Keratinocyte (primary cell): Measurements from ENCODE around the gene HMCN1. TPM values are rescaled to one million over a fixed set of nuclear protein-coding genes. Genes with fewer than 3 reads are reported as not detected.

Experiments used
- DNase-seq: peaks from one replicate; pipeline ENCODE4 v3.0.0-alpha.2; 2011; ENCODE audit warnings: low read depth, missing footprints, low spot score
- FAIRE-seq: peaks from 2 replicates; lab custom pipeline; 2011; peaks lifted over from hg19 to GRCh38; lab: Jason Lieb, UNC
- H2AFZ ChIP-seq: 2 replicates; pipeline ENCODE4 v1.6.0; 2012; ENCODE audit warnings: low read length, control low read depth, inconsistent platforms; ENCODE audit not compliant: control insufficient read depth
- H3K27ac ChIP-seq: 2 replicates; pipeline ENCODE4 v1.5.1; 2011; ENCODE audit warnings: low read length; ENCODE audit not compliant: control insufficient read depth, insufficient read depth
- H3K27me3 ChIP-seq: 3 replicates; pipeline ENCODE4 v1.6.0; 2011; ENCODE audit warnings: low read length; ENCODE audit not compliant: control insufficient read depth, insufficient read depth; ENCODE audit errors: extremely low read depth
- H3K36me3 ChIP-seq, 2 experiments: 2 replicates in 1 of 2; 3 replicates in 1 of 2; pipeline ENCODE4 v1.5.1; 2011; ENCODE audit warnings: low read length in 2 of 2, mild to moderate bottlenecking in 1 of 2; ENCODE audit not compliant: control insufficient read depth in 2 of 2, insufficient read depth in 2 of 2; ENCODE audit errors: extremely low read depth in 1 of 2
- H3K4me1 ChIP-seq: 3 replicates; pipeline ENCODE4 v1.5.1; 2011; ENCODE audit warnings: low read length; ENCODE audit not compliant: control insufficient read depth, insufficient read depth; ENCODE audit errors: extremely low read depth
- H3K4me2 ChIP-seq: 3 replicates; pipeline ENCODE4 v1.6.0; 2011; ENCODE audit warnings: low read depth, low read length; ENCODE audit not compliant: control insufficient read depth, insufficient read depth; ENCODE audit errors: extremely low read depth
- H3K4me3 ChIP-seq, 3 experiments: fragments of 200-600 bp in 1 of 3; sonication (generic) in 1 of 3; 2 replicates in 2 of 3; 3 replicates in 1 of 3; pipeline ENCODE4 v1.5.1; 2011 to 2016; ENCODE audit warnings: low read length in 3 of 3, mild to moderate bottlenecking in 3 of 3, control low read depth in 2 of 3, inconsistent platforms in 1 of 3, low read depth in 1 of 3, mixed read lengths in 1 of 3, mixed run types in 1 of 3, moderate library complexity in 1 of 3; ENCODE audit not compliant: control insufficient read depth in 2 of 3, insufficient read depth in 2 of 3; ENCODE audit errors: extremely low read depth in 1 of 3
- H3K79me2 ChIP-seq: 2 replicates; pipeline ENCODE4 v1.6.0; 2012; ENCODE audit warnings: low read length; ENCODE audit not compliant: control insufficient read depth, insufficient read depth
- H3K9ac ChIP-seq: 3 replicates; pipeline ENCODE4 v1.6.0; 2011; ENCODE audit warnings: low read length; ENCODE audit not compliant: control insufficient read depth, insufficient read depth; ENCODE audit errors: extremely low read depth
- H3K9me1 ChIP-seq: 3 replicates; pipeline ENCODE4 v1.6.0; 2011; ENCODE audit warnings: low read length; ENCODE audit not compliant: control insufficient read depth, insufficient read depth; ENCODE audit errors: extremely low read depth
- H3K9me3 ChIP-seq: 2 replicates; pipeline ENCODE4 v1.5.1; 2012; ENCODE audit warnings: low read depth, low read length; ENCODE audit not compliant: control insufficient read depth
- H4K20me1 ChIP-seq: 3 replicates; pipeline ENCODE4 v1.6.0; 2011; ENCODE audit warnings: low read length; ENCODE audit not compliant: control insufficient read depth, insufficient read depth; ENCODE audit errors: extremely low read depth
- EZH2 ChIP-seq: IDR thresholded peaks from one replicate; pipeline ENCODE4 v1.6.1; 2012; ENCODE audit warnings: inconsistent platforms, mild to moderate bottlenecking, low read length, moderate library complexity
- dilution Hi-C: fragments of 300-500 bp; cut with MboI; formaldehyde crosslinking; loops from one replicate; pipeline ENCODE4 v1.7.0; 2020; ENCODE audit warnings: low sequenced_read_pairs; ENCODE audit not compliant: extremely low pct_ligation_motif_present
- polyA plus RNA-seq, 5 experiments: library from polyadenylated mRNA; depleted of rRNA in 3 of 5; stranded (reverse) in 3 of 5; stranded (forward) in 1 of 5; unstranded in 1 of 5; fragments of >200 nt; gene quantifications; 1 replicate in 1 of 5; 2 replicates in 3 of 5; 3 replicates in 1 of 5; pipeline versions ENCODE4 v1.2.1 to v1.2.3, GENCODE V29; 2011 to 2012; ENCODE audit warnings: missing spikeins in 2 of 5, low read depth in 1 of 5, low replicate concordance in 1 of 5
- TF ChIP-seq, protein P1 (sequence below), 3 experiments: IDR thresholded peaks in 1 of 3; conservative IDR thresholded peaks in 1 of 3; optimal IDR thresholded peaks in 1 of 3; 2 replicates in 2 of 3; 3 replicates in 1 of 3; pipeline versions ENCODE3 to v1.5.1; 2011; ENCODE audit warnings: low read length in 3 of 3, mild to moderate bottlenecking in 3 of 3, moderate library complexity in 2 of 3, control low read depth in 1 of 3, inconsistent platforms in 1 of 3; ENCODE audit not compliant: insufficient read depth in 2 of 3; ENCODE audit errors: extremely low read depth in 1 of 3

Gene HMCN1
- polyA plus RNA-seq, 1 donor (not counting 4 experiments of a cell fraction or from before 2014, with no cell fraction given) = 1.8 TPM

DNA sequence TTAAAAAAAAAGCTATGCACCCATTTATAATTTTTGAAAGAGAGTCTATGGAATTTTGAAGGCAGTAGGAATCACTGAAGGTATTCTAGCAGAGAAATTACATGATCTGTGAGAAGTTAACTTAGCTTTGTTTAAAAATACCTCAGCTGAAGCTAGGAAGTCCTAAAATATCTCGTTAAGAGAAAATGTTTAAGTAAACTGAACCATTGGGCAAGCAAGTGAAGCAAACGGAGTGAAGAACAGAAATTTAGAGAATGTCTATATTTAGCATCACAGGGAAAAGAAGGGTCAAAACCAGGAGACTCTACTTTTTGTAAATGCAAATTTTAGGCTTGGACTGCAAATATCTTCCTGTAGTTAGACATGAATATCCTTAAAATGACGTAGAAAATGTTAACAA is 230.8 kb downstream of the HMCN1 start:
- DNase-seq = no peak
- H3K4me2 ChIP-seq = no peak overlapping the region

DNA sequence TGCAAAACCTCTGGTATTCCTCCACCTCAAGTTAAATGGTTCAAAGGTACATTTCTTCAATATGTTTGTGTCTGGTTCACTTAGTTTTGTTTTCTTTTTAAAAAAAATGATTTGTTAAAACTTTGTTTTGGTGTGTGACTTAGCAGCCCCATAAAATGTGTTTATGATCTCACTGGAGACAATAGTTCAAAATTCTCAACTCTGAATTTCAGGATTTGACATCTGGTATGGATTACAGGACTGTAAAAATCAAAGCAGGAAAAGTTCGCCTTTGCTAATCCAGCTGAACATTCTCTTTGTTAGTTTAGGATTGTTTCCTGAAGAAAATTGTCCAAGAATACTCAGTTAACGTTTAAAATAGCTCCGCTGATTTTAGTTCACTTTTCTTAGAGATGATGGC is 231.7 kb downstream of the HMCN1 start:
- FAIRE-seq (no peak), DNase-seq (no peak)
- no peaks in the 10 kb centered on the region for H3K9me1 ChIP-seq
- H3K79me2 ChIP-seq = no peaks in the 10 kb centered on the region
- H3K4me1 ChIP-seq = peaks cover 6% of the 10 kb centered on the region
- no peaks in the 10 kb centered on the region for H3K36me3 ChIP-seq
- H4K20me1 ChIP-seq = no peaks in the 10 kb centered on the region
- dilution Hi-C loops = no loop called here
- H3K27ac ChIP-seq = no peak overlapping the region
- H3K27me3 ChIP-seq = no peaks in the 10 kb centered on the region
- no peak for TF ChIP-seq EZH2
- TF ChIP-seq, protein P1, sequence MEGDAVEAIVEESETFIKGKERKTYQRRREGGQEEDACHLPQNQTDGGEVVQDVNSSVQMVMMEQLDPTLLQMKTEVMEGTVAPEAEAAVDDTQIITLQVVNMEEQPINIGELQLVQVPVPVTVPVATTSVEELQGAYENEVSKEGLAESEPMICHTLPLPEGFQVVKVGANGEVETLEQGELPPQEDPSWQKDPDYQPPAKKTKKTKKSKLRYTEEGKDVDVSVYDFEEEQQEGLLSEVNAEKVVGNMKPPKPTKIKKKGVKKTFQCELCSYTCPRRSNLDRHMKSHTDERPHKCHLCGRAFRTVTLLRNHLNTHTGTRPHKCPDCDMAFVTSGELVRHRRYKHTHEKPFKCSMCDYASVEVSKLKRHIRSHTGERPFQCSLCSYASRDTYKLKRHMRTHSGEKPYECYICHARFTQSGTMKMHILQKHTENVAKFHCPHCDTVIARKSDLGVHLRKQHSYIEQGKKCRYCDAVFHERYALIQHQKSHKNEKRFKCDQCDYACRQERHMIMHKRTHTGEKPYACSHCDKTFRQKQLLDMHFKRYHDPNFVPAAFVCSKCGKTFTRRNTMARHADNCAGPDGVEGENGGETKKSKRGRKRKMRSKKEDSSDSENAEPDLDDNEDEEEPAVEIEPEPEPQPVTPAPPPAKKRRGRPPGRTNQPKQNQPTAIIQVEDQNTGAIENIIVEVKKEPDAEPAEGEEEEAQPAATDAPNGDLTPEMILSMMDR (optimal IDR thresholded peaks at IDR 0.05 in 1 of 3, IDR thresholded peaks at IDR 0.05 in 1 of 3, conservative IDR thresholded peaks at IDR 0.05 in 1 of 3; ENCODE audit: extremely low read depth in 1 of 3, insufficient read depth in 2 of 3, low read length in 3 of 3) = no peak
- H3K4me3 ChIP-seq = no peak overlapping the region
- no peak overlapping the region for H3K9ac ChIP-seq
- no peaks in the 10 kb centered on the region for H3K9me3 ChIP-seq
- no peak overlapping the region for H2AFZ ChIP-seq
- no peak overlapping the region for H3K4me2 ChIP-seq

More for the DNA sequence above, 230.8 kb downstream of the HMCN1 start:
- Histone ChIP-seq H2AFZ (no peak overlapping the region), H3K4me1 (peaks cover 6% of the 10 kb centered on the region), H3K27me3 (no peaks in the 10 kb centered on the region), H3K79me2 (no peaks in the 10 kb centered on the region), H3K9me1 (no peaks in the 10 kb centered on the region), H3K36me3 (no peaks in the 10 kb centered on the region), H3K9me3 (no peaks in the 10 kb centered on the region), H3K4me3 (no peak overlapping the region), H3K27ac (no peak overlapping the region), H3K9ac (no peak overlapping the region), H4K20me1 (no peaks in the 10 kb centered on the region)
- no peak for TF ChIP-seq EZH2
- TF ChIP-seq, protein P1 (optimal IDR thresholded peaks at IDR 0.05 in 1 of 3, IDR thresholded peaks at IDR 0.05 in 1 of 3, conservative IDR thresholded peaks at IDR 0.05 in 1 of 3; ENCODE audit: extremely low read depth in 1 of 3, insufficient read depth in 2 of 3, low read length in 3 of 3) = no peak
- dilution Hi-C loops = no loop called here
- FAIRE-seq = no peak
